Neuronal stem cell (in vitro differentiated cells): Measurements from ENCODE around the gene PRR7.

ENCODE experiments used
- DNase-seq: peaks from one replicate; pipeline ENCODE4 v3.0.0-alpha.2; 2013; ENCODE audit warnings: low spot score
- H2AFZ ChIP-seq: one replicate; pipeline ENCODE4 v1.6.1; 2013; ENCODE audit warnings: mild to moderate bottlenecking, low read length, inconsistent platforms
- H2AK5ac ChIP-seq: 2 replicates; pipeline ENCODE4 v1.6.1; 2013; ENCODE audit warnings: low read depth, mild to moderate bottlenecking, inconsistent platforms, low read length, moderate library complexity, mixed read lengths
- H2BK120ac ChIP-seq: 2 replicates; pipeline ENCODE4 v1.6.1; 2013; ENCODE audit warnings: low read depth, mild to moderate bottlenecking, inconsistent platforms, low read length, moderate library complexity, mixed read lengths
- H2BK12ac ChIP-seq: one replicate; pipeline ENCODE4 v1.6.1; 2013; ENCODE audit warnings: low read length, inconsistent platforms
- H2BK15ac ChIP-seq: 2 replicates; pipeline ENCODE4 v1.6.1; 2013; ENCODE audit warnings: mild to moderate bottlenecking, low read length, inconsistent platforms, mixed read lengths
- H2BK5ac ChIP-seq: one replicate; pipeline ENCODE4 v1.6.1; 2013; ENCODE audit warnings: inconsistent platforms, mild to moderate bottlenecking, low read length, moderate library complexity
- H3K14ac ChIP-seq: one replicate; pipeline ENCODE4 v1.6.1; 2013; ENCODE audit warnings: low read length, inconsistent platforms
- H3K18ac ChIP-seq: 2 replicates; pipeline ENCODE4 v1.6.1; 2013; ENCODE audit warnings: low read length, inconsistent platforms
- H3K23ac ChIP-seq: 2 replicates; pipeline ENCODE4 v1.6.1; 2013; ENCODE audit warnings: low read depth, mild to moderate bottlenecking, mixed read lengths, low read length, inconsistent platforms; ENCODE audit not compliant: poor library complexity
- H3K27ac ChIP-seq: replicated peaks from 3 replicates; pipeline ENCODE4 v1.5.1; 2013; ENCODE audit warnings: low read length, inconsistent platforms
- H3K27me3 ChIP-seq, 3 experiments: 2 replicates each; pipeline ENCODE4 v1.6.1; 2013; ENCODE audit warnings: low read length in 3 of 3, mild to moderate bottlenecking in 2 of 3, inconsistent platforms in 1 of 3, low read depth in 1 of 3, mixed read lengths in 1 of 3, moderate library complexity in 1 of 3; ENCODE audit not compliant: control insufficient read depth in 3 of 3, insufficient read depth in 3 of 3
- H3K36me3 ChIP-seq, 2 donors: replicated peaks in 1 of 2; 2 replicates each; pipeline ENCODE4 v1.6.1; 2013; ENCODE audit warnings: low read length in 2 of 2; ENCODE audit not compliant: control insufficient read depth in 2 of 2, insufficient read depth in 2 of 2
- H3K4ac ChIP-seq: 2 replicates; pipeline ENCODE4 v1.6.1; 2013; ENCODE audit warnings: inconsistent platforms, mild to moderate bottlenecking, low read length, moderate library complexity
- H3K4me1 ChIP-seq, 2 donors: 1 replicate in 1 of 2; 2 replicates in 1 of 2; pipeline ENCODE4 v1.6.1; 2013; ENCODE audit warnings: low read length in 2 of 2, low read depth in 1 of 2; ENCODE audit not compliant: control insufficient read depth in 2 of 2, insufficient read depth in 1 of 2
- H3K4me2 ChIP-seq: one replicate; pipeline ENCODE4 v1.6.1; 2013; ENCODE audit warnings: mild to moderate bottlenecking, low read length, inconsistent platforms; ENCODE audit not compliant: insufficient read depth, poor library complexity, severe bottlenecking
- H3K4me3 ChIP-seq, 2 donors: 2 replicates each; pipeline ENCODE4 v1.5.1; 2013; ENCODE audit warnings: low read length in 2 of 2, mild to moderate bottlenecking in 2 of 2, inconsistent platforms in 1 of 2, moderate library complexity in 1 of 2
- H3K79me1 ChIP-seq: one replicate; pipeline ENCODE4 v1.6.1; 2013; ENCODE audit warnings: low read depth, mild to moderate bottlenecking, inconsistent platforms, low read length, moderate library complexity
- H3K9ac ChIP-seq: one replicate; pipeline ENCODE4 v1.6.1; 2013; ENCODE audit warnings: mild to moderate bottlenecking, low read depth, low read length, inconsistent platforms; ENCODE audit not compliant: poor library complexity
- H3K9me3 ChIP-seq, 2 donors: replicated peaks in 1 of 2; 2 replicates each; pipeline versions ENCODE3 to v1.6.1; 2013; ENCODE audit warnings: low read length in 2 of 2, mild to moderate bottlenecking in 2 of 2, inconsistent platforms in 1 of 2, low read depth in 1 of 2, mixed read lengths in 1 of 2, moderate library complexity in 1 of 2; ENCODE audit not compliant: control insufficient read depth in 2 of 2, insufficient read depth in 1 of 2
- H4K8ac ChIP-seq: one replicate; pipeline ENCODE4 v1.6.1; 2013; ENCODE audit warnings: low read depth, mild to moderate bottlenecking, inconsistent platforms, low read length, moderate library complexity
- H4K91ac ChIP-seq: one replicate; pipeline ENCODE4 v1.6.1; 2013; ENCODE audit warnings: low read length, low read depth, mild to moderate bottlenecking, inconsistent platforms; ENCODE audit not compliant: poor library complexity
- WGBS, 2 donors: extraction: QIAGEN DNeasy Blood & Tissue Kit; methylation state at CpG; one replicate each; pipeline ENCODE4 v1.1.7; 2013; ENCODE audit warnings: missing lambda C conversion rate in 2 of 2, mixed read lengths in 1 of 2; ENCODE audit not compliant: insufficient read length in 2 of 2, insufficient replicate concordance in 1 of 2; ENCODE audit errors: extremely low coverage in 2 of 2; 5-methylcytosine and 5-hydroxymethylcytosine counted together

PRR7 gene

GRCh38 chr5:177402271-177403043, 44.2 kb upstream of the PRR7 start:
- peak overlapping the region; percentile 96 for H3K4me2 ChIP-seq
- H2BK5ac ChIP-seq = no peak overlapping the region
- no peak overlapping the region for H2BK12ac ChIP-seq
- no peak overlapping the region for H3K4ac ChIP-seq
- H2BK15ac ChIP-seq = peak overlapping the region; percentile 100
- peak overlapping the region; percentile 41 to 83 for H3K4me3 ChIP-seq
- H3K27ac ChIP-seq = no peak overlapping the region
- H3K36me3 ChIP-seq = no peaks in the 10 kb centered on the region
- peak overlapping the region; percentile 97 for H2AFZ ChIP-seq
- H4K8ac ChIP-seq = no peak overlapping the region
- H3K4me1 ChIP-seq = peaks cover 16 to 21% of the 10 kb centered on the region in 2 donors
- WGBS, 2 donors = no CpG with 5 or more reads among the region's 49 CpGs
- peak overlapping the region; percentile 98 for H3K18ac ChIP-seq
- peak overlapping the region; percentile 97 for H3K23ac ChIP-seq
- peaks cover 4% of the 10 kb centered on the region for H3K79me1 ChIP-seq
- no peaks in the 10 kb centered on the region for H3K9me3 ChIP-seq
- peaks cover 16 to 65% (median 49%) of the 10 kb centered on the region in 3 experiments for H3K27me3 ChIP-seq
- no peak overlapping the region for H3K9ac ChIP-seq
- DNase-seq = peak; percentile 56
- H2AK5ac ChIP-seq = peak overlapping the region; percentile 81
- H3K14ac ChIP-seq = no peak overlapping the region
- no peak overlapping the region for H4K91ac ChIP-seq
- peak overlapping the region; percentile 61 for H2BK120ac ChIP-seq

- H3K9me3 ChIP-seq = no peaks in the 10 kb centered on the region
- H3K23ac ChIP-seq = peak overlapping the region; percentile 97
- H2BK15ac ChIP-seq = peak overlapping the region; percentile 100
- peak overlapping the region; percentile 100 for H2BK12ac ChIP-seq
- peak overlapping the region; percentile 85 for H3K9ac ChIP-seq
- peak overlapping the region; percentile 88 for H4K8ac ChIP-seq
- H2AFZ ChIP-seq = peak overlapping the region; percentile 97
- peak overlapping the region; percentile 98 for H3K18ac ChIP-seq
- H3K4me2 ChIP-seq = peak overlapping the region; percentile 96
- H3K4me1 ChIP-seq = peaks cover 16 to 21% of the 10 kb centered on the region in 2 donors
- H3K36me3 ChIP-seq = no peaks in the 10 kb centered on the region
- peak overlapping the region; percentile 95 for H3K14ac ChIP-seq
- DNase-seq = peak; percentile 32
- peak overlapping the region; percentile 41 to 83 for H3K4me3 ChIP-seq
- no peak overlapping the region for H2BK5ac ChIP-seq
- peaks cover 4% of the 10 kb centered on the region for H3K79me1 ChIP-seq
- peak overlapping the region; percentile 54 for H3K4ac ChIP-seq
- H3K27ac ChIP-seq = no peak overlapping the region
- peak overlapping the region; percentile 61 for H2BK120ac ChIP-seq
- no peak overlapping the region for H4K91ac ChIP-seq
- H3K27me3 ChIP-seq = peaks cover 16 to 59% (median 51%) of the 10 kb centered on the region in 3 experiments
- no CpG with 5 or more reads among the region's 61 CpGs for WGBS, 2 donors
- peak overlapping the region; percentile 81 for H2AK5ac ChIP-seq
Measured at GRCh38 chr5:177403102-177403791, 43.4 kb upstream of the PRR7 start.

- Histone ChIP-seq H2AK5ac (peak overlapping the region; percentile 98), H3K4me1 (peaks cover 16 to 21% of the 10 kb centered on the region in 2 donors), H3K23ac (peak overlapping the region; percentile 97), H3K4ac (no peak overlapping the region), H3K27me3 (peaks cover 16 to 63% (median 51%) of the 10 kb centered on the region in 3 experiments), H3K27ac (no peak overlapping the region), H3K4me3 (peak overlapping the region; percentile 41 to 83), H2BK12ac (peak overlapping the region; percentile 100), H3K79me1 (peaks cover 2% of the 10 kb centered on the region), H2BK120ac (peak overlapping the region; percentile 75), H3K14ac (peak overlapping the region; percentile 95), H2BK15ac (peak overlapping the region; percentile 100), H2BK5ac (peak overlapping the region; percentile 59), H3K4me2 (peak overlapping the region; percentile 96), H4K8ac (peak overlapping the region; percentile 88), H3K18ac (peak overlapping the region; percentile 98), H3K9me3 (no peaks in the 10 kb centered on the region), H4K91ac (no peak overlapping the region), H3K9ac (peak overlapping the region; percentile 64), H2AFZ (peak overlapping the region; percentile 97), H3K36me3 (no peaks in the 10 kb centered on the region)
- no CpG with 5 or more reads among the region's 93 CpGs for WGBS, 2 donors
- DNase-seq = peak; percentile 54
Measured at GRCh38 chr5:177403792-177404640, 42.6 kb upstream of the PRR7 start.
